K562 (cell line): Measurements from ENCODE around the gene DNAJC12. TPM values are rescaled to one million over a fixed set of nuclear protein-coding genes. Genes with fewer than 3 reads are reported as not detected.

ENCODE experiments used
- ATAC-seq: fragments of 200-7000 bp; cut with Tn5 transposase; 3 replicates; pipeline ENCODE4 v1.9.1; 2020; ENCODE audit warnings: moderate library complexity
- BruUV-seq: library from RNA; stranded (reverse); fragments of 400-500 nt; replicated peaks from 2 replicates; lab custom pipeline; 2021; lab: Mats Ljungman, UMichigan
- CTCF ChIA-PET: fragments of 300-600 bp; formaldehyde crosslinking; extraction: SDS; loops from one replicate; lab custom pipeline; 2021; ENCODE audit warnings: low intra/inter-chr PET ratio; lab: Yijun Ruan, JAX
- POLR2A ChIA-PET: fragments of 300-600, 350-650 bp; sonication (Branson Sonifier 250); formaldehyde crosslinking; extraction: SDS; loops from one replicate; lab custom pipeline; 2021; ENCODE audit warnings: antibody characterized with exemption, inconsistent platforms; lab: Yijun Ruan, JAX
- DNase-seq, 4 experiments: peaks; one replicate each; pipeline versions ENCODE4 v3.0.0 to v3.0.0-alpha.2; 2011 to 2018; ENCODE audit warnings: low spot score in 3 of 4, mixed read lengths in 3 of 4; ENCODE audit errors: extremely low read depth in 1 of 4
- FAIRE-seq: peaks from 2 replicates; lab custom pipeline; 2011; peaks lifted over from hg19 to GRCh38; lab: Jason Lieb, UNC
- H2AFZ ChIP-seq: 2 replicates; pipeline ENCODE4 v1.6.0; 2011; ENCODE audit warnings: low read depth, low read length, control low read depth, inconsistent platforms
- H3K27ac ChIP-seq: fragments of 200-600 bp; 3 replicates; pipeline ENCODE4 v1.8.0; 2011; ENCODE audit warnings: low read depth, mild to moderate bottlenecking, control low read depth, inconsistent platforms, low read length, moderate library complexity, mixed read lengths; ENCODE audit errors: extremely low read depth
- H3K27me3 ChIP-seq, 2 experiments: fragments of 300-600 bp in 1 of 2; 2 replicates in 1 of 2; 3 replicates in 1 of 2; pipeline versions ENCODE4 v1.6.0 to v1.8.0; 2011; ENCODE audit warnings: inconsistent platforms in 2 of 2, low read length in 2 of 2, mild to moderate bottlenecking in 1 of 2, mixed read lengths in 1 of 2, moderate library complexity in 1 of 2; ENCODE audit not compliant: control insufficient read depth in 2 of 2, insufficient read depth in 2 of 2
- H3K36me3 ChIP-seq: fragments of 300-600 bp; 3 replicates; pipeline ENCODE4 v1.8.0; 2011; ENCODE audit warnings: mild to moderate bottlenecking, low read length, inconsistent platforms; ENCODE audit not compliant: control insufficient read depth, insufficient read depth
- H3K4me1 ChIP-seq, 2 experiments: fragments of 200-600 bp in 1 of 2; replicated peaks in 1 of 2; 2 replicates in 1 of 2; 3 replicates in 1 of 2; pipeline versions ENCODE4 v1.5.1 to v1.8.0; 2011; ENCODE audit warnings: inconsistent platforms in 2 of 2, low read length in 2 of 2, mild to moderate bottlenecking in 1 of 2, mixed read lengths in 1 of 2, moderate library complexity in 1 of 2; ENCODE audit not compliant: control insufficient read depth in 2 of 2, insufficient read depth in 2 of 2
- H3K4me2 ChIP-seq: 2 replicates; pipeline ENCODE4 v1.6.1; 2011; ENCODE audit warnings: low read length, control low read depth, inconsistent platforms, mixed read lengths; ENCODE audit not compliant: insufficient read depth
- H3K4me3 ChIP-seq: fragments of 200-600 bp; sonication (generic), shearing (Covaris generic); 2 replicates; pipeline ENCODE4 v1.5.1; 2016; ENCODE audit warnings: control low read depth, inconsistent platforms
- H3K79me2 ChIP-seq: fragments of 200-600 bp; 3 replicates; pipeline ENCODE4 v1.8.0; 2011; ENCODE audit warnings: low read length, inconsistent platforms; ENCODE audit not compliant: control insufficient read depth, insufficient read depth
- H3K9ac ChIP-seq, 2 experiments: 2 replicates each; pipeline versions ENCODE4 v1.6.0 to v1.6.1; 2011; ENCODE audit warnings: low read depth in 2 of 2, low read length in 2 of 2, control low read depth in 1 of 2, inconsistent platforms in 1 of 2, mild to moderate bottlenecking in 1 of 2, mixed read lengths in 1 of 2; ENCODE audit not compliant: insufficient read depth in 1 of 2
- H3K9me1 ChIP-seq: one replicate; pipeline ENCODE4 v1.6.0; 2011; ENCODE audit warnings: inconsistent platforms, mild to moderate bottlenecking, low read length, moderate library complexity; ENCODE audit not compliant: control insufficient read depth, insufficient read depth
- H3K9me3 ChIP-seq: replicated peaks from 2 replicates; pipeline ENCODE4 v1.5.1; 2011; ENCODE audit warnings: low read depth, low read length, inconsistent platforms; ENCODE audit not compliant: control insufficient read depth, insufficient read depth
- H4K20me1 ChIP-seq: replicated peaks from 2 replicates; pipeline ENCODE4 v1.6.1; 2011; ENCODE audit warnings: low read length, inconsistent platforms, mixed read lengths; ENCODE audit not compliant: control insufficient read depth, insufficient read depth
- ARID2 ChIP-seq: fragments of 450-650 bp; IDR thresholded peaks from 2 replicates; pipeline ENCODE4 v1.6.1; 2017; ENCODE audit warnings: antibody characterized with exemption, mild to moderate bottlenecking
- EHMT2 ChIP-seq: fragments of 450-650 bp; IDR thresholded peaks from 2 replicates; pipeline ENCODE4 v1.6.1; 2018; ENCODE audit warnings: antibody characterized with exemption
- WGBS: fragments of 100-300 bp; shearing (Covaris generic); methylation state at CpG from one replicate; pipeline ENCODE4 v1.1.6; 2016; ENCODE audit warnings: low coverage, mixed read lengths; ENCODE audit not compliant: insufficient coverage; ENCODE audit errors: missing lambda C conversion rate; 5-methylcytosine and 5-hydroxymethylcytosine counted together
- in situ Hi-C: fragments of 300-500 bp; cut with MboI; formaldehyde crosslinking; loops from 4 replicates; pipeline ENCODE4 v1.15.0; 2018; ENCODE audit warnings: inconsistent platforms, mixed read lengths
- intact Hi-C: fragments of 100-400 bp; cut with micrococcal nuclease; formaldehyde crosslinking; loops from 2 replicates; pipeline ENCODE4 v1.14.2; 2022
- polyA plus RNA-seq, 8 experiments: library from polyadenylated mRNA; depleted of rRNA in 4 of 8; stranded (reverse) in 5 of 8; unstranded in 3 of 8; fragments of >200 nt; fragmentation: Nextera tagmentation in 2 of 8; fragmentation: Illumina TruSeq in 1 of 8; extraction: Ambion mirVana in 2 of 8; extraction: Trizol in 1 of 8; gene quantifications; 2 replicates each; pipeline versions ENCODE4 v1.2.1 to v1.2.3, GENCODE V29; 2011 to 2014; ENCODE audit warnings: inconsistent platforms in 1 of 8, missing spikeins in 1 of 8
- total RNA-seq, 7 experiments: library from RNA; depleted of rRNA in 6 of 7; stranded (reverse); fragments of >200 nt in 6 of 7; fragmentation: Illumina TruSeq in 2 of 7; extraction: Trizol in 2 of 7; gene quantifications; 2 replicates each; pipeline versions ENCODE4 v1.2.1 to v1.2.3, GENCODE V29; 2011 to 2021; ENCODE audit warnings: low replicate concordance in 1 of 7
- TF ChIP-seq, protein P1 (sequence below), 2 experiments: fragments of 450-650 bp; formaldehyde crosslinking in 1 of 2; IDR thresholded peaks; 2 replicates each; pipeline versions ENCODE4 v1.4.0 to v1.6.1; 2014 to 2020; ENCODE audit warnings: mild to moderate bottlenecking in 2 of 2, borderline replicate concordance in 1 of 2, low read depth in 1 of 2

The DNAJC12 gene
- total and polyA plus RNA-seq, 9 of the 15 experiments (the other 6 are each of a cell fraction or from before 2014, with no cell fraction given), result 7.4 to 95.9 (median 68.5) TPM

DNA sequence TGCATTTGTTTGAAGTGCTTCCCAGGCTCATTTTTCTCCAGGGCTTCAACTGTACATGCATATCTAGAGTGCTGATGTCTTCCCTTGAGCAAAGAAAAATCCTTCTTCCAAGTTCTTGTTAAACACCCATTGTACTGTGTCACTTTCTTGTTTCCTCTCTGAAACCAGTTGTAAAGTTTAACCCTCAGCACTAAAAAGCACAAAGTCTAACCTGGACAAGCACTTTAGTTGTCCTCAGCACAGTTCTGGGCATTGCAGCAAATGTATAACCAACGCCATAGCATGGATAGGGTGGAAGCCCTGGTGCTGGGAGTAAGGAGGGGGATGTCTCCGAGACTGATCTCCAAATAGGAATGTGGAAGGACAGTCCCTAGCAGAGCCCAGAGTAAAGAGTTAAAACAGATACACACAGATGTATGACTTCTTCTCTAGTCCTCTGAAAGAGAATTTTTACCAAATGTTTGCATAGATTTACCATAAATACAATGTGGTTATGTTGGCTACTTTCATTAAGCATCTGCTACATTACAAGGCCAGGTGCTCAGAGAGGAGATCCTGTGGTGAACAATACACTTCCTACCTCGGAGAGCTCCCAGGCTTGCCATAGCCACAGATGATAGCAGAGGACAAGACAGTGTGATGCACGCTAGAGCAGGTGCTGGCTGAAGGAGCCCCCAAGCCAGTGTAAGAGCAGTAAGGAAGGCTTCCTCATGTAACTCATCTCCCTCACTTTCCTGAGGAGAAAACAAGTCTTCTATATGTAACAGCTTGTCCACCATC lies 57.0 kb downstream of the DNAJC12 start:
- no peak for FAIRE-seq
- no TSS peak for BruUV-seq
- WGBS, result 1% methylated on average over 4 of the region's 4 CpGs
- Histone ChIP-seq H3K4me1 (no peaks in the 10 kb centered on the region), H3K4me2 (no peak overlapping the region), H3K4me3 (no peak overlapping the region), H3K9me1 (no peaks in the 10 kb centered on the region), H3K9ac (no peak overlapping the region), H3K27ac (no peak overlapping the region), H3K36me3 (no peaks in the 10 kb centered on the region), H3K27me3 (no peaks in the 10 kb centered on the region)
- in situ Hi-C loops (loop anchor here (10.0 kb wide), 1 partner anchor 524 kb away; no protein-coding TSS in a partner anchor), intact Hi-C loops (loop anchor here (1.0 to 10.0 kb wide), 3 partner anchors 84 to 294 kb away; partner anchors contain the start of gene HERC4)
- ATAC-seq, result peak; percentile 19; the same call in 1 of the 3 replicates
- POLR2A ChIA-PET, result interaction anchor here (0.6 kb wide), 1 partner anchor 56 kb away, joined by 3 read pairs; no protein-coding TSS in a partner anchor
- DNase-seq, result no peak
- TF ChIP-seq EHMT2 (0 out of 2 replicates have a peak, but pooled peaks have one; percentile 12), ARID2 (no peak)
- TF ChIP-seq, protein P1, sequence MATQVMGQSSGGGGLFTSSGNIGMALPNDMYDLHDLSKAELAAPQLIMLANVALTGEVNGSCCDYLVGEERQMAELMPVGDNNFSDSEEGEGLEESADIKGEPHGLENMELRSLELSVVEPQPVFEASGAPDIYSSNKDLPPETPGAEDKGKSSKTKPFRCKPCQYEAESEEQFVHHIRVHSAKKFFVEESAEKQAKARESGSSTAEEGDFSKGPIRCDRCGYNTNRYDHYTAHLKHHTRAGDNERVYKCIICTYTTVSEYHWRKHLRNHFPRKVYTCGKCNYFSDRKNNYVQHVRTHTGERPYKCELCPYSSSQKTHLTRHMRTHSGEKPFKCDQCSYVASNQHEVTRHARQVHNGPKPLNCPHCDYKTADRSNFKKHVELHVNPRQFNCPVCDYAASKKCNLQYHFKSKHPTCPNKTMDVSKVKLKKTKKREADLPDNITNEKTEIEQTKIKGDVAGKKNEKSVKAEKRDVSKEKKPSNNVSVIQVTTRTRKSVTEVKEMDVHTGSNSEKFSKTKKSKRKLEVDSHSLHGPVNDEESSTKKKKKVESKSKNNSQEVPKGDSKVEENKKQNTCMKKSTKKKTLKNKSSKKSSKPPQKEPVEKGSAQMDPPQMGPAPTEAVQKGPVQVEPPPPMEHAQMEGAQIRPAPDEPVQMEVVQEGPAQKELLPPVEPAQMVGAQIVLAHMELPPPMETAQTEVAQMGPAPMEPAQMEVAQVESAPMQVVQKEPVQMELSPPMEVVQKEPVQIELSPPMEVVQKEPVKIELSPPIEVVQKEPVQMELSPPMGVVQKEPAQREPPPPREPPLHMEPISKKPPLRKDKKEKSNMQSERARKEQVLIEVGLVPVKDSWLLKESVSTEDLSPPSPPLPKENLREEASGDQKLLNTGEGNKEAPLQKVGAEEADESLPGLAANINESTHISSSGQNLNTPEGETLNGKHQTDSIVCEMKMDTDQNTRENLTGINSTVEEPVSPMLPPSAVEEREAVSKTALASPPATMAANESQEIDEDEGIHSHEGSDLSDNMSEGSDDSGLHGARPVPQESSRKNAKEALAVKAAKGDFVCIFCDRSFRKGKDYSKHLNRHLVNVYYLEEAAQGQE (IDR thresholded peaks at IDR 0.05; ENCODE audit: borderline replicate concordance), result peak; percentile 78
- TF ChIP-seq, protein P1 (CRISPR knock-in tag; IDR thresholded peaks at IDR 0.05; ENCODE audit: low read depth), result no peak
- TF ChIP-seq, all 486 proteins: peak for 2
- H3K79me2 ChIP-seq, result no peaks in the 10 kb centered on the region
- CTCF ChIA-PET, result interaction anchor here (2.2 to 3.0 kb wide), 2 partner anchors 84 to 114 kb away, joined by 16 to 49 read pairs; no protein-coding TSS in a partner anchor
- no peaks in the 10 kb centered on the region for H3K9me3 ChIP-seq
- no peak overlapping the region for H2AFZ ChIP-seq
- H4K20me1 ChIP-seq, result no peaks in the 10 kb centered on the region
